CD8-positive, alpha-beta memory T cell (primary cell): ENCODE measurements around the gene TGM4. TPM values are rescaled to one million over a fixed set of nuclear protein-coding genes. Genes with fewer than 3 reads are reported as not detected.

Source experiments
- CTCF ChIA-PET: fragments of 350-600 bp; sonication (Branson Sonifier 250); formaldehyde crosslinking; loops from one replicate; lab custom pipeline; 2021; ENCODE audit warnings: antibody characterized with exemption; lab: Charles Lee
- POLR2A ChIA-PET: fragments of 350-600 bp; sonication (Branson Sonifier 250); formaldehyde crosslinking; loops from one replicate; lab custom pipeline; 2021; ENCODE audit warnings: antibody characterized with exemption; lab: Charles Lee
- DNase-seq, 5 donors: peaks; one replicate each; pipeline versions ENCODE4 v3.0.0 to v3.0.0-alpha.2; 2020 to 2022; ENCODE audit warnings: mixed read lengths in 1 of 5
- H3K27ac ChIP-seq: one replicate; pipeline ENCODE4 v1.7.0; 2013; ENCODE audit warnings: low read depth, mild to moderate bottlenecking, low read length, moderate library complexity
- H3K27me3 ChIP-seq: 2 replicates; pipeline ENCODE4 v1.7.0; 2013; ENCODE audit warnings: low read length, mild to moderate bottlenecking; ENCODE audit not compliant: insufficient read depth, poor library complexity, severe bottlenecking
- H3K36me3 ChIP-seq: 2 replicates; pipeline ENCODE4 v1.7.0; 2013; ENCODE audit warnings: mild to moderate bottlenecking, low read length, moderate library complexity; ENCODE audit not compliant: insufficient read depth
- H3K4me1 ChIP-seq: 2 replicates; pipeline ENCODE4 v1.7.0; 2013; ENCODE audit warnings: mild to moderate bottlenecking, low read length, moderate library complexity; ENCODE audit not compliant: insufficient read depth
- H3K4me3 ChIP-seq: 2 replicates; pipeline ENCODE4 v1.7.0; 2013; ENCODE audit warnings: mild to moderate bottlenecking, low read length
- H3K9me3 ChIP-seq: 2 replicates; pipeline ENCODE4 v1.7.0; 2013; ENCODE audit warnings: mild to moderate bottlenecking, low read length
- H3K27ac Mint-ChIP-seq, 8 donors: one replicate each; pipeline ENCODE4 v1.8.0; 2020 to 2021; ENCODE audit warnings: mixed read lengths in 8 of 8, mild to moderate bottlenecking in 6 of 8, inconsistent platforms in 3 of 8, moderate library complexity in 3 of 8
- H3K27me3 Mint-ChIP-seq, 2 donors: one replicate each; pipeline ENCODE4 v1.8.0; 2020 to 2021; ENCODE audit warnings: mixed read lengths in 2 of 2, mild to moderate bottlenecking in 1 of 2, moderate library complexity in 1 of 2
- H3K36me3 Mint-ChIP-seq, 3 donors: one replicate each; pipeline ENCODE4 v1.8.0; 2020 to 2021; ENCODE audit warnings: mixed read lengths in 3 of 3, inconsistent platforms in 1 of 3, mild to moderate bottlenecking in 1 of 3
- H3K4me1 Mint-ChIP-seq, 3 donors: one replicate each; pipeline ENCODE4 v1.8.0; 2020 to 2021; ENCODE audit warnings: mixed read lengths in 3 of 3, inconsistent platforms in 1 of 3, mild to moderate bottlenecking in 1 of 3
- H3K4me3 Mint-ChIP-seq, 7 donors: one replicate each; pipeline ENCODE4 v1.8.0; 2020 to 2021; ENCODE audit warnings: mixed read lengths in 7 of 7, mild to moderate bottlenecking in 6 of 7, moderate library complexity in 4 of 7, inconsistent platforms in 2 of 7
- H3K9me3 Mint-ChIP-seq, 5 donors: one replicate each; pipeline ENCODE4 v1.8.0; 2020 to 2022; ENCODE audit warnings: mixed read lengths in 5 of 5, mild to moderate bottlenecking in 3 of 5, moderate library complexity in 2 of 5, inconsistent platforms in 1 of 5
- polyA plus RNA-seq: library from polyadenylated mRNA; unstranded; fragments of 300-500 nt; fragmentation: Illumina TruSeq; gene quantifications from one replicate; pipeline ENCODE4 v1.2.3, GENCODE V29; 2021
- total RNA-seq, 2 experiments: library from RNA; stranded (reverse); gene quantifications; one replicate each; pipeline ENCODE4 v1.2.3, GENCODE V29; 2021

Gene TGM4
- total RNA-seq (not detected), polyA plus RNA-seq (0.43 TPM)

DNA sequence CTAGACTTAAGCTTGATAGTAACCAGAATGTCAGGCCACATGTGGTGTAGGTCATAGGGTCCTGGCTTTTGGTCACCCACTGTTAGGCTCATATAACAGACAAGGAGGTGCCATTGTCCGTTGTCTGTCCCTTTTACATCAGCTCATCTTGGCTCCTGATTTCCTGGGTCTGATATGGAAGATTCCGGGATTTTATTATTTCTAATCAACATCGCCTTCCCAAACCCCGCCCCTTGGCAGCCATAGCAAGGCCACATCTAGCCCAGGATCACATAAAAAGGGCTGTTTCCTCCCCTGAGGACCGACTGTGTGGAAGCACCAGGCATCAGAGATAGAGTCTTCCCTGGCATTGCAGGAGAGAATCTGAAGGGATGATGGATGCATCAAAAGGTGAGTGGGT is at the start of gene TGM4:
TGM4 (plus strand) TSS at position 301 of the 400 bp plus-strand sequence; CDS start at position 372, 71 bp downstream.
- no peaks in the 10 kb centered on the region for H3K36me3 Mint-ChIP-seq
- H3K9me3 Mint-ChIP-seq: no peaks in the 10 kb centered on the region
- no peak within 1 kb of the TSS for H3K4me3 ChIP-seq
- H3K4me1 ChIP-seq: no peaks in the 10 kb centered on the region
- CTCF ChIA-PET: no interaction called here
- no peaks in the 10 kb centered on the region for H3K9me3 ChIP-seq
- no peak within 1 kb of the TSS for H3K4me3 Mint-ChIP-seq
- H3K27ac Mint-ChIP-seq: no peak within 1 kb of the TSS
- no peaks in the 10 kb centered on the region for H3K4me1 Mint-ChIP-seq
- no peak for DNase-seq
- no peak within 1 kb of the TSS for H3K27ac ChIP-seq
- POLR2A ChIA-PET: no interaction called here
- H3K27me3 ChIP-seq: no peaks in the 10 kb centered on the region
- no peaks in the 10 kb centered on the region for H3K36me3 ChIP-seq
- peaks cover 0 to 2% of the 10 kb centered on the region in 2 donors for H3K27me3 Mint-ChIP-seq

DNA sequence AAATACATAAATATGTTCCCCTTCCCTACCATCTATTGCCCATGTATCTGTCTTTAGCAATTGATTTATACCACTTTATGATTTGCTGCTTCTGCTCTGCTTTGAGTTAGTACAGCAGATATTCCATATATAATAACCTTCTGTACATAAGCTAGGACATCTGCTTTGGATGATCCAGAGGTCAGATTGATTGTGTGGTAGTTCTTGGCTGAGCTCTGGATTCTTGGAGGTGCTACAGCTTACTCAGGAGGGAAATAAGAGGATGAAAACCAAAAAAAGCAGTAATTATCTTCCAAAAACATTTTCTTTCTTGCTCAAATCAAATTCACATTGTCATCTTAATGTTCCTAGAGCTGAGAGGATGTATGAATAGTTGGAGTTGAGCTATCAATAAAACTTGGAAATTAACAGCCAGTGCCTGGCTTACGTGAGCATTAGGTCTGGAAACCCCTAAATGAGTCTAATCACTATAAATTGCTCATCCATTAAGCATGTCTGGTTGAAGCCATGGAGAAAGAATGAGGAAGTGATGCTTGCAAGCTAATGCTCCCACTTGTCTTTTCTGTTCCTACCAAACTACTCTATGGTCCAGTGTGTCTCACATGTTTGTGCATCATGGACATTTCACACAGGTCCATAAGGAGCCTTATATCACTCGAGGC is 49.0 kb upstream of the TGM4 start:
- Histone ChIP-seq H3K4me1 (no peaks in the 10 kb centered on the region), H3K9me3 (no peaks in the 10 kb centered on the region), H3K27ac (no peak overlapping the region), H3K27me3 (no peaks in the 10 kb centered on the region), H3K36me3 (no peaks in the 10 kb centered on the region), H3K4me3 (no peak overlapping the region)
- no peaks in the 10 kb centered on the region for H3K36me3 Mint-ChIP-seq
- peaks cover 0 to under 1% (median 0%) of the 10 kb centered on the region in 3 donors for H3K4me1 Mint-ChIP-seq
- no peak overlapping the region for H3K27ac Mint-ChIP-seq
- DNase-seq: no peak
- H3K4me3 Mint-ChIP-seq: no peak overlapping the region
- peaks cover 0 to 5% (median 0%) of the 10 kb centered on the region in 5 donors for H3K9me3 Mint-ChIP-seq
- no peaks in the 10 kb centered on the region for H3K27me3 Mint-ChIP-seq
- CTCF ChIA-PET: no interaction called here
- POLR2A ChIA-PET: no interaction called here

DNA sequence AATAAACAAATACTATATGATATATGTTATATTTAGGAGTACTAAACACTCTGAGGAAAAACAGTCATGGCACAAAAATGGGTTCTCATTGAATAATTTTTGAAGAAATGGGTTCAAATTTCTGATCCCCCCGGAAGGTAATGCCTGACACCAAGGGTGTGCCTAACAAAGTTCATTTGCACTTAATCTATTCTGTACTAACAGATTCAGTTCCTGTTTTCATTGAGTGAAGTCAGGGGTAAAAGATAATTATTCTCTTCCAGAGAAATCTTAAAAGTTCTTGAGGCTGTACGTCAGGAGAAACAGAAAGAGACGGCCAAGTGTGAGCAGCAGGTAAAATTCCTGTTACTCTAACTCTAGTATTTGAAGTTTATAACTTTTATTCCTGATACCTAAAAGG is 47.2 kb upstream of the TGM4 start:
- Mint-ChIP-seq H3K27me3 (no peaks in the 10 kb centered on the region), H3K27ac (no peak overlapping the region), H3K36me3 (no peaks in the 10 kb centered on the region), H3K4me1 (peaks cover 0 to 5% (median 0%) of the 10 kb centered on the region in 3 donors), H3K9me3 (peaks cover 0 to 2% (median 0%) of the 10 kb centered on the region in 5 donors), H3K4me3 (no peak overlapping the region)
- ChIA-PET POLR2A (no interaction called here), CTCF (no interaction called here)
- Histone ChIP-seq H3K4me3 (no peak overlapping the region), H3K36me3 (no peaks in the 10 kb centered on the region), H3K9me3 (no peaks in the 10 kb centered on the region), H3K27ac (no peak overlapping the region), H3K27me3 (no peaks in the 10 kb centered on the region), H3K4me1 (no peaks in the 10 kb centered on the region)
- no peak for DNase-seq

DNA sequence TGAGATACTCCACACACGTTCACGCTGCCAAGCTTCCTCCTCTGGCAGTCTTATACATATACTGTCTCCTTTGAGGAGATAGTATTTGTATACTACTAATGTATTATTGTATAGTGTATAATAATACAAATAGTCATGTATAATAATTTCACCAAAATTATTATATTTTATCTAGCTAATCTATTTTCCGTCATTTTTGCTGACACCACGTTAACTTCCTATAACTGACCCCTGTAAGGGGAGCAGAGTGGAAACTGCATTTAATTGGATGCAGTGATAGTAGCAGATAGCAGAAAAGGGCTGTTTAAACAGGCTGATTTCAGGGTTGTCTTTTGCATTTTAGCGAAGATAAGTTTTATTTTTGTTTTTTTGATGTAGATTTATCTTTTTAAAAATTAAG is 43.2 kb upstream of the TGM4 start:
- peaks cover 0 to 5% (median 4%) of the 10 kb centered on the region in 5 donors for H3K9me3 Mint-ChIP-seq
- H3K27me3 ChIP-seq: no peaks in the 10 kb centered on the region
- ChIA-PET CTCF (no interaction called here), POLR2A (no interaction called here)
- no peaks in the 10 kb centered on the region for H3K4me1 ChIP-seq
- no peak overlapping the region for H3K27ac Mint-ChIP-seq
- no peak overlapping the region for H3K4me3 Mint-ChIP-seq
- no peaks in the 10 kb centered on the region for H3K27me3 Mint-ChIP-seq
- H3K9me3 ChIP-seq: no peaks in the 10 kb centered on the region
- H3K36me3 ChIP-seq: no peaks in the 10 kb centered on the region
- no peak overlapping the region for H3K27ac ChIP-seq
- peaks cover 0 to 5% (median 0%) of the 10 kb centered on the region in 3 donors for H3K4me1 Mint-ChIP-seq
- no peak for DNase-seq
- peaks cover 0 to 5% (median 3%) of the 10 kb centered on the region in 3 donors for H3K36me3 Mint-ChIP-seq
- no peak overlapping the region for H3K4me3 ChIP-seq

DNA sequence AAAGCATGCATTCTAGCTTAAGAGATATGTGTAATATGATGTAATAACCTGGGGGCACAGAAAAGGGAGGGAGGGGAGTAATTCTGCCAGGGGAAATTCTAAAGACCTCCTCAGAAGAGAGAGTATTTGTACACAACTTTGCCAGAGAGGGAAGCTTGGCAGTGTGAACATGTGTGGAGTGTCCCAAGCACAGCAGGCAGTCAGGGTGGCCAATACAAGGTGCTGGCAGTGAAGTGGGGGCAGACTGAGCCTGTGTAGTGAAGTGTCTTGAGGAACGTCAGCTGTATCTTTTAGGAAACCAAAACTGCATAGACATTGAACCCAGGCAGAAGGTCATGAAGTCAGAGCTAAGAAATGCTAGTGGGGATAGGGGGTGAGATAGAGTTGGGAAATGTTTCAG is 42.4 kb upstream of the TGM4 start:
- POLR2A ChIA-PET: no interaction called here
- H3K36me3 ChIP-seq: no peaks in the 10 kb centered on the region
- CTCF ChIA-PET: no interaction called here

DNA sequence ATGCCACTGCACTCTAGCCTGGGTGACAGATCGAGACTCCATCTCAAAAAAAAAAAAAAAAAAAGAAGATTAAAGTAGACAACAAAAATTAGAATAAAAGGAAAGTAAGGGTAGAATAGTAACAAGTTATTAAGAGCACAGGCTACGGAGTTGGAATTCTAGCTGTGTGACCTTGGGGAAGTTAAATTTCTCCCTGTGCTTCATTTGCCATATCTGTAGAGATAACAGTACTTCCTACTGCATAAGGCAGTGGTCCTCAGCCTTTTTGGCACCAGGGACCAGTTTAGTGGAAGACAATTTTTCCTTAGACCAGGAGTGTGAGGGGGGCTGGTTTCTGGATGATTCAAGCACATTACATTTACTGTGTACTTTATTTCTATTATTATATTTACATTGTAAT is 41.4 kb upstream of the TGM4 start:
- H3K9me3 Mint-ChIP-seq: peaks cover 9 to 18% (median 13%) of the 10 kb centered on the region in 5 donors
- no peaks in the 10 kb centered on the region for H3K27me3 ChIP-seq
- H3K4me1 ChIP-seq: no peaks in the 10 kb centered on the region
- H3K4me1 Mint-ChIP-seq: peaks cover 0 to 5% (median 0%) of the 10 kb centered on the region in 3 donors
- no peak for DNase-seq
- ChIA-PET POLR2A (no interaction called here), CTCF (no interaction called here)
- H3K36me3 ChIP-seq: no peaks in the 10 kb centered on the region
- H3K27ac Mint-ChIP-seq: no peak overlapping the region
- peaks cover 0 to 11% (median 3%) of the 10 kb centered on the region in 3 donors for H3K36me3 Mint-ChIP-seq
- H3K27ac ChIP-seq: no peak overlapping the region
- no peak overlapping the region for H3K4me3 Mint-ChIP-seq
- no peaks in the 10 kb centered on the region for H3K27me3 Mint-ChIP-seq
- no peak overlapping the region for H3K4me3 ChIP-seq
- no peaks in the 10 kb centered on the region for H3K9me3 ChIP-seq

More for the DNA sequence above, 42.4 kb upstream of the TGM4 start:
- Mint-ChIP-seq H3K36me3 (peaks cover 0 to 9% (median 3%) of the 10 kb centered on the region in 3 donors), H3K4me1 (peaks cover 0 to 5% (median 0%) of the 10 kb centered on the region in 3 donors), H3K4me3 (no peak overlapping the region), H3K27me3 (no peaks in the 10 kb centered on the region), H3K9me3 (peaks cover 7 to 13% (median 11%) of the 10 kb centered on the region in 5 donors), H3K27ac (peak overlapping the region in 1 of 8 donors; percentile 2)
- Histone ChIP-seq H3K27me3 (no peaks in the 10 kb centered on the region), H3K4me1 (no peaks in the 10 kb centered on the region), H3K27ac (no peak overlapping the region), H3K9me3 (no peaks in the 10 kb centered on the region), H3K4me3 (no peak overlapping the region)
- DNase-seq: no peak

DNA sequence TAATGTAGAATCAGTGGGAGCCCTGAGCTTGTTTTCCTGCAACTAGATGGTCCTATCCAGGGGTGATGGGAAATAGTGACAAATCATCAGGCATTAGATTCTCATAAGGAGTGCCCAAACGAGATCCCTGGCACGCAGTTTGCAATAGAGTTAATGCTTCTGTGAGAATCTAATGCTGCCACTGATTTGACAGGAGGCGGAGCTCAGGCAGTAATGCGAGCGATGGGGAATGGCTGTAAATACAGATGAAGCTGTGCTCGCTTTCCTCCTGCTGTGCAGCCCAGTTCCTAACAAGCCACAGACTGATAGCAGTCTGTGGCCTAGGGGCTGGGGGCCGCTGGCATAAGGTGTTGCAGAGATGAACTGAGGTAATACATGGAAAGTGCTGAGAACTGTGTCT is 41.0 kb upstream of the TGM4 start:
- Mint-ChIP-seq H3K27ac (no peak overlapping the region), H3K27me3 (no peaks in the 10 kb centered on the region), H3K9me3 (peaks cover 9 to 18% (median 13%) of the 10 kb centered on the region in 5 donors), H3K4me1 (peaks cover 0 to 5% (median 0%) of the 10 kb centered on the region in 3 donors), H3K36me3 (peaks cover 0 to 11% (median 6%) of the 10 kb centered on the region in 3 donors), H3K4me3 (no peak overlapping the region)
- H3K4me3 ChIP-seq: no peak overlapping the region
- no peak for DNase-seq
- H3K36me3 ChIP-seq: no peaks in the 10 kb centered on the region
- H3K27me3 ChIP-seq: no peaks in the 10 kb centered on the region
- no peaks in the 10 kb centered on the region for H3K9me3 ChIP-seq
- H3K4me1 ChIP-seq: no peaks in the 10 kb centered on the region
- H3K27ac ChIP-seq: no peak overlapping the region
- POLR2A ChIA-PET: no interaction called here
- CTCF ChIA-PET: no interaction called here

DNA sequence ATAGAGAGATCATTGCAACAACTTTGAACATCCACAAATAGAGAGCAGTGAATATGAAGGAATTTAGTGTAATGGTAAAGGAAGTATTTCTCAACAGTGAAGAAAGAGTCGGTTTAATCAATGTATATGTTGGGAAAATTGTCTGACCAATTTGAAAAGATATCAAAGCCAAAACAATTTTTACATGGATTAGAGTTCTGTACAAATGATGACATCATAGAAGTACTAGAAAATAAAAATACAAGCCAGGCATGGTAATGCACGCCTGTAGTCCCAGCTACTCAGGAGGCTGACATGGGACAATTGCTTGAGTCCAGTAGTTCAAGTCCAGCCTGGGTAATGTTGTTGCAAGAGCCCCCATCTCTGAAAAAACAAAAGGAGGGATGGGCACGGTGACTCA is 38.7 kb upstream of the TGM4 start:
- no peaks in the 10 kb centered on the region for H3K4me1 ChIP-seq
- peaks cover 0 to 11% (median 8%) of the 10 kb centered on the region in 3 donors for H3K36me3 Mint-ChIP-seq

More for the DNA sequence above, 38.7 kb upstream of the TGM4 start:
- H3K27ac Mint-ChIP-seq: no peak overlapping the region
- H3K4me3 Mint-ChIP-seq: no peak overlapping the region
- no peak for DNase-seq
- Histone ChIP-seq H3K9me3 (no peaks in the 10 kb centered on the region), H3K27ac (no peak overlapping the region), H3K4me3 (no peak overlapping the region), H3K36me3 (no peaks in the 10 kb centered on the region), H3K27me3 (no peaks in the 10 kb centered on the region)
- no peaks in the 10 kb centered on the region for H3K27me3 Mint-ChIP-seq
- peaks cover 9 to 18% (median 13%) of the 10 kb centered on the region in 5 donors for H3K9me3 Mint-ChIP-seq
- peaks cover 0 to under 1% (median 0%) of the 10 kb centered on the region in 3 donors for H3K4me1 Mint-ChIP-seq
- CTCF ChIA-PET: no interaction called here
- POLR2A ChIA-PET: no interaction called here
